Activated CD8-positive, alpha-beta memory T cell treated with anti-CD3 and anti-CD28 coated beads for 36 hours (primary cell): ENCODE results near the gene OR4C13. TPM values are rescaled to one million over a fixed set of nuclear protein-coding genes. Genes with fewer than 3 reads are reported as not detected.
"Not testable (repeated sequence)": the region's sequence is repeated elsewhere in the genome, so short reads cannot be mapped to it uniquely, and the experiment has no call there.

Source experiments
- CTCF ChIA-PET: fragments of 350-600 bp; sonication (Branson Sonifier 250); formaldehyde crosslinking; loops from one replicate; lab custom pipeline; 2021; ENCODE audit warnings: antibody characterized with exemption; lab: Charles Lee
- POLR2A ChIA-PET: fragments of 350-600 bp; sonication (Branson Sonifier 250); formaldehyde crosslinking; loops from one replicate; lab custom pipeline; 2021; ENCODE audit warnings: antibody characterized with exemption; lab: Charles Lee
- total RNA-seq, 2 experiments: library from RNA; stranded (reverse); gene quantifications; one replicate each; pipeline ENCODE4 v1.2.3, GENCODE V29; 2021

Gene OR4C13
- not detected for total RNA-seq

DNA sequence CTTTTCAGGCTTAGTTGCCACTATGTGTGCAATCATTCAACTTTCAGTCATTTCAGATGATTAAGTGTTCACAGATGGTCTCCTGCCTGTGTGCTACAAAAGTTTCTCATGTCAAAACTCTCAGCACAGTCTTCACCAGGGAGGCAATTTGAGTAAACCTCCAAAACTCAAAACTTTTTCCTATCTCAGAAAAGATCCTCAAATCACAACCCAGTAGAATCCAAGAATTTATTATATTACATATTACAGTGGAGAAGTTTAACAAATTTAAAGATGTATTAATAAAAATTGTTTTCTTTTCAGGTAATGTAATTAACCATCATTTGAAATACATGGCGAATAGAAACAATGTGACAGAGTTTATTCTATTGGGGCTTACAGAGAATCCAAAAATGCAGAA lies at the start of gene OR4C13:
OR4C13 (plus strand) TSS at position 301 of the 400 bp plus-strand sequence; CDS start at position 333, 32 bp downstream.
- CTCF ChIA-PET: no interaction called here
- POLR2A ChIA-PET: no interaction called here

GRCh38 chr11:49911516-49911915 lies 40.7 kb upstream of the OR4C13 start:
- POLR2A ChIA-PET, CTCF ChIA-PET: not testable (repeated sequence)

DNA sequence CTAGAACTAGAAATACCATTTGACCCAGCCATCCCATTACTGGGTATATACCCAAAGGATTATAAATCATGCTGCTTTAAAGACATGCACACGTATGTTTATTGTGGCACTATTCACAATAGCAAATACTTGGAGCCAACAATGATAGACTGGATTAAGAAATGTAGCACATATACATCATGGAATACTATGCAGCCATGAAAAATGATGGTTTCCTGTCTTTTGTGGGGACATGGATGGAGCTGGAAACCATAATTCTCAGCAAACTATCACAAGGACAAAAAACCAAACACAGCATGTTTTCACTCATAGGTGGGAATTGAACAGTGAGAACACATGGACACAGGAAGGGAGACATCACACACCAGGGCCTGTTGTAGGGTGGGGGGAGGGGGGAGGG lies 3.5 kb upstream of the OR4C13 start:
- POLR2A ChIA-PET, CTCF ChIA-PET: not testable (repeated sequence)

DNA sequence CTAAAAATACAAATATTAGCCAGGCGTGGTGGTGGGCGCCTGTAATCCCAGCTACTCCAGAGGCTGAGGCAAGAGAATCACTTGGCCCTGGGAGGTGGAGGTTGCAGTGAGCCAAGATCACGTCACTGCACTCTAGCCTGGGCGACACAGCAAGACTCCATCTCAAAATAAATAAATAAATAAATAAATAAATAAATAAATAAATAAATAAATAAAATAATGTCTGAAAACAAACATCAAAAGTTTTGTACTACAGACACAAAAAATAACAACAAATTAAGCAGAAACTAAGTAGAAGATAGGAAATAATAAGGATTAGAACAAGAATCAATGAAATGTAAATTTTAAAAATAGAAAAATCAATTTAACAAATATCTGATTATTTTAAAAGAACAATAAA lies 21.2 kb downstream of the OR4C13 start:
- CTCF ChIA-PET, POLR2A ChIA-PET: not testable (repeated sequence)

DNA sequence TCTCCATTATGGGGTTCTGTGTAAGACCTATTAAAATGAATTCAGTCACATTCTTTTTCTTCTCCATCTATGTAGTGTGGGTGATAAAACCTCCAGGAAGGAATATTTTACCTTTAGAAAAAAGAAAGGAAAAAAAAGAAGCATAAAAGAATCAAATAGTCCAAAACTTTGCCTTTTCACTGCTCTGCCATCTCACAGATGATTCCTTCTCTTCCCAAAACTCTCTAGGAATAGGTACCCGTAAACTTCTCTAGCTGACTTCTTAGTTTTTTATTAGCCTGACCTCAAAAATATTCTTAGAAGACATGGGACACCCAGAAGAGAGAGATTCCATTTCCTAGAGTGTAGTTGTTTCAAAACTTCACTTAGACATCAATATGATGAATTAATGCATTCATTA lies 30.2 kb downstream of the OR4C13 start, which contains the start of gene OR4C12:
OR4C12 (minus strand) TSS at position 101 of the 400 bp plus-strand sequence; CDS start at position 67, 34 bp downstream.
- POLR2A ChIA-PET, CTCF ChIA-PET: not testable (repeated sequence)

DNA sequence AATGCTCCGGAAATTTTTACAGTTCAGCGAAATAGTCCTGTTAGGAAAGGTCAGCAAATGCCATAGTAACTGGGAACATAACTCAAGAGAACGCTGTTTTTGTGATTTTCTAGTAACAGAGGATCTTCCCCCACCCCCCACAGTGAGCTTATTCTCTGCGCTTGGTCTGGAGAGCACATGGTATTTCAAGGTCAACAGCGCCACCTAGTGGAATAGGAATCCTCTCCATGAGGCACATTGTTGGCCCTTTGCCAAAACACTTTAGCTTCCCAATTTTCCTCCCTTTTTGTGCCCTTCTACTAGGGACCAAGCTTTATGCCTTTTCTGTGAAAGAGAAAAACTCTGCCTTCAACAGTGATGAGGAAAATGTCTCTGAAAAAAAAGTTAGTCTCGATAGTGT lies 43.4 kb downstream of the OR4C13 start:
- CTCF ChIA-PET: no interaction called here
- POLR2A ChIA-PET: no interaction called here

Other genes with a start within 250 kb of the OR4C13 start
- gene OR4C12, start 30.1 kb downstream of the OR4C13 start, total RNA-seq: not detected
- gene OR4C45, start 80.5 kb downstream of the OR4C13 start, total RNA-seq: not detected